ENCODE measurements around the gene TMEM219. TPM values are rescaled to one million over a fixed set of nuclear protein-coding genes. Genes with fewer than 3 reads are reported as not detected.

Gene TMEM219
- total RNA-seq, 1 donor from 2014 or later: 50.6 TPM

- no peak for DNase-seq (ENCODE audit: low read depth in 2 of 2)
These were observed 20.9 kb downstream of the TMEM219 start for GRCh38 chr16:29982560-29983419.

- no peak for DNase-seq (ENCODE audit: low read depth in 2 of 2)
These were observed 21.7 kb downstream of the TMEM219 start for GRCh38 chr16:29983420-29984136.

- DNase-seq (ENCODE audit: low read depth in 2 of 2): no peak
These were observed 22.4 kb downstream of the TMEM219 start for GRCh38 chr16:29984137-29984763.

GRCh38 chr16:29984764-29985147 is 22.9 kb downstream of the TMEM219 start:
- DNase-seq (ENCODE audit: low read depth in 2 of 2): no peak

- no peak for DNase-seq (ENCODE audit: low read depth in 2 of 2)
These were observed 23.5 kb downstream of the TMEM219 start for GRCh38 chr16:29985271-29985811.

GRCh38 chr16:29986231-29986630 is 24.4 kb downstream of the TMEM219 start:
- DNase-seq (ENCODE audit: low read depth in 2 of 2): no peak

- no peak for DNase-seq (ENCODE audit: low read depth in 2 of 2)
These were observed 25.1 kb downstream of the TMEM219 start for GRCh38 chr16:29986931-29987330.

GRCh38 chr16:29987371-29988085 is 25.6 kb downstream of the TMEM219 start:
- DNase-seq (ENCODE audit: low read depth in 2 of 2): no peak

GRCh38 chr16:29988346-29989075 is 26.6 kb downstream of the TMEM219 start:
- no peak for DNase-seq (ENCODE audit: low read depth in 2 of 2)

GRCh38 chr16:29989111-29989858 is 27.4 kb downstream of the TMEM219 start:
- no peak for DNase-seq (ENCODE audit: low read depth in 2 of 2)

- no peak for DNase-seq (ENCODE audit: low read depth in 2 of 2)
These were observed 28.2 kb downstream of the TMEM219 start for GRCh38 chr16:29990034-29990433.

- no peak for DNase-seq (ENCODE audit: low read depth in 2 of 2)
These were observed 29.1 kb downstream of the TMEM219 start for GRCh38 chr16:29990883-29991570.

GRCh38 chr16:29991571-29991904 is 29.7 kb downstream of the TMEM219 start:
- no peak for DNase-seq (ENCODE audit: low read depth in 2 of 2)

GRCh38 chr16:29992344-29992967 is 30.6 kb downstream of the TMEM219 start:
- no peak for DNase-seq (ENCODE audit: low read depth in 2 of 2)

GRCh38 chr16:29993191-29993902 is 31.5 kb downstream of the TMEM219 start:
- DNase-seq (ENCODE audit: low read depth in 2 of 2): no peak

- no peak for DNase-seq (ENCODE audit: low read depth in 2 of 2)
These were observed 32.2 kb downstream of the TMEM219 start for GRCh38 chr16:29993903-29994599.

- peak in 1 of 2 donors; percentile 32 for DNase-seq (ENCODE audit: low read depth in 2 of 2)
These were observed 32.9 kb downstream of the TMEM219 start for GRCh38 chr16:29994600-29995323.
